Effector CD4-positive, alpha-beta T cell (primary cell): ENCODE measurements around the gene DNAH17.
A peak's percentile ranks its signal among the peaks of the same experiment; 100 is the strongest.

Experiments
- DNase-seq: peaks from one replicate; pipeline ENCODE4 v3.0.0-alpha.2; 2020

Gene DNAH17

DNA sequence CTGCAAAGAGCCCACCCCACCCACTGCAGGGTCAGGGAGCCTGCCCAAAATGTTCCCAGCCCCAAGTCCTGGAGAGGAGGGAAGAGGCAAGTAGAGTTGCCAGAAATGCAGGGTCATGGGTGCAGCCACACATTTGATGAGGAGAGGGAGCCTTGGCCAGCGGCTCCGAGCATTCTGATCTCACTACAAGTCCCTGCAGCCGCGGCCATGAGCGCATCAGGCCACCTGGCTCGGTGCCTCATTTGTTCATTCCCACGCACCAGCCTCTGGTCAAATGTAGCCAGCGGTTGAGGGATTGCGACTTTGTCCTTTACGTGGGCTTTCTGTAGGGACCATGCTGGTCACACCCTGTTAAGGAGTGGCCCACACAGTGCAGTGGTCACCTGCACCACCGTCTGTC is 150.1 kb downstream of the DNAH17 start:
- DNase-seq = no peak

DNA sequence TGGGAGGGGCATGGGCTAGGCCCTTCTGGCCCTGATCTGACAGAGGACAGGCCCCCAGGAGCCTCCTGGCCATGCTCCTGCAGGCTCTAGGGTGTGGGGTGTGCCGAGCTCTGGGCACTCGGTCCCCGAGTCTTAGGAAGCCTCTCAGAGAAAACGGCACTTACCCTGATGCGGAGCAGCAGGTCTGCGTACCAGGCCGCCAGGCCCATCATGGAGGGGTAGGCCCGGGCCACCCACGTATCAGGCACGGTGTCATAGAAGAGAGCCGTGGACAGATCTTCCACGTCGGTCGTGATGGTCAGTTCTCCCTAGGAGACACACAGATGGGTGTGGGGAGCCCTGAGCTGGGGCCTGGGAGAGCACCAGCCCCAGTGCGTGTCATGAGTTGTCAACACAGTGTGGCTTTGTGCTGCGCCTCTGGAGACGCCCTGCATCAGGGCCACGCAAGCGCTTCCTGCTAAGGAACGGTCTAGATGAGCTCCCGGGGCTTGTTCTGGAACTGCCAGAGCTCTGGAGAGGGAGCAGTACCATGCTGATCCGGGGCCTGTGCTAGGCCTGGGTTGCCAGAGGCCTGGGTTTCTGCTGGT is 150.8 kb downstream of the DNAH17 start:
- no peak for DNase-seq

DNA sequence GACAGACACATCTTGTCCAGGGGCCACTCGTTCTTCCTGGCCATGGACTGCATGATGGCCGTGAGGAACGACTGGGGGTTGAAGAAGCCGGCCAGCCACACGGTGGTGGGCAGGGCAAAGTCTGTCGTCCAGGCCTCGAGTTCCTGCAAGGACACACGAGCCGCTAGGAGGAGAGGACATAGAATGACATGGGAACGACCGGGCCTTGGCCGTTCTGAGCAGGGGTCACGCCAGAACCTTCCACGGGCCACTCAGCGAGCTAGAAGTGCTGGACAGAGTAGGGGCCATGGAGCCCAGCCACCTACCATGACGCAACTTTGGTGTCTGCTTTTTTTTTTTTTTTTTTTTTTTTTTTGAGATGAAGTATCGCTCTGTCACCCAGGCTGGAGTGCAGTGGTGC is 151.8 kb downstream of the DNAH17 start:
- no peak for DNase-seq

DNA sequence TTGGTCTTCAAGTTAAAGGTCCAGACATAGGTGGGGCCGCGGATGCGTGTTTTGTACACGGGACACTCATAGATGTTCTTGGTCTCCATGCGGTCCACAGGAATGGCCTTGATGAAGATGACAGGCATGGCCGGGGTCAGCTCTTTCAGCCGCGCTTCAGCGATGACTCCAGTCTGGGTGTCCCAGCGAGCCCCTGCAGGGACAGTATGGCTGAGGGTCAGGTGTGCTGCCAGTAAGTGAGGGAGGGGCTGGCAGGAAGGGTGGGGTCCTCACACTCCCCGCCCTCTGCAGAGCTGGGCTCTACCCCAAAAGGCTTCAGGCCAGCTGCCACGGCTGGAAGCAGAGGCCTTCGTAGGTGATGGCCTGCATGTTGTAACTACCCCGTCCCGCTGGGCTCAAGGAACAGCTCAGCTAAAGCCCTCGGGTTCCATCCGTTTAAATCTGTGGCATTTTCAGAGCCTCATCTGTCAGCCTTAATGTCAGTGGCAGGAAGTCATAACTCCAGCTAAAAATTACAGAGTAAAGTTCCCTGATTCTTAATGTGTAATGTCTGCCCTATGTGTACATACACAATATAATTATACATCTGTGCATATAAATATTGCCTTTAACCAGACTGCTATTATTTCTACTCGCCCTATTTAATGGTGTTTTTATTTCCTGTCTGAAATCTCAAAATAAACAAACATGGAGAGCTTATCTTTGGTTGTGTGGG is 153.1 kb downstream of the DNAH17 start:
- DNase-seq = no peak

DNA sequence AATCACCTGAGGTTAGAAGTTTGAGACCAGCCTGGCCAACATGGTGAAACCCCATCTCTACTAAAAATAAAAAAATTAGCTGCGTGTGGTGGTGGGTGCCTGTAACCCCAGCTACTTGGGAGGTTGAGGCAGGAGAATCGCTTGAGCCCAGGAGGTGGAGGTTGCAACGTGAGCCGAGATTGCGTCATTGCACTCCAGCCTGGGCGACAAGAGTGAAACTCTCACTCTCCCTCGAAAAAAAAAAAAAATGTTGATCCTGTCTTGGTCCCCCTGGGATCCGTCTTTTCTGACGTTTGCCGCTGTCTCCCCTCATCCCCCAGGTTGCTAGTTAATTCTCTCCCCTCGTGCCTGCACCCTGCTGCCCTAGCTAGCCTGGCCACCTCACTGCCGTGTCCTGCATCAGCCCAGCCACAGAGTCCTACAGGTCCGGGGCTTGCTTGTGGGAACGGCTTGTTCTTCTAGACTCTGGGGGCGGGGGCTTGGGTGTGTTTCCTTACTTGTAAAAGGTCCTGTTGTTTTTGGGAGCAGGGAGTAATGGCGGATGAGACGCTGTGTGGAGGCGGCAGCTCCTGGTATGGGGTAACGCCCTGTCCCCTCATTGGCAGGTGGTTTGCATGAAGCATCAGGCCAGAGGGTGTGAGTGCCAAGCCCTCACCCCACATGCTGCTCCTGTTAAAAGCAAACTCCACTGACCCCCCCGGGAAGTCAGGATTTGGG is 154.2 kb downstream of the DNAH17 start:
- DNase-seq = no peak

DNA sequence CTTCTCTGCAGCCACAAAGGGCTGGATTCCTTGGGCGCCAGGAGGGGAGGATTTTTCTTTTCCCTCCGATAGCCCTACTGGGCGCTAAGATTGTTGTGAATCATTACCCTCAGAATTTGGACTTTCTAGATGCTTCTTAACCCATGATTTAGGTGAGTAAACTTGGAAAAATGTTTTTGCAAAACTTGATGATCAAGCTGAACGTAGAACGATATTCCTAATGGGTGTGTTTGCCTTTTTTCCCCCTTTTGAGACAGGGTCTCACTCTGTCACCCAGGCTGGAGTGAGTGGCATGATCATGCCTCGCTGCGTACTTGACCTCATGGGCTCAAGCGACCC is 155.0 kb downstream of the DNAH17 start:
- DNase-seq = no peak

DNA sequence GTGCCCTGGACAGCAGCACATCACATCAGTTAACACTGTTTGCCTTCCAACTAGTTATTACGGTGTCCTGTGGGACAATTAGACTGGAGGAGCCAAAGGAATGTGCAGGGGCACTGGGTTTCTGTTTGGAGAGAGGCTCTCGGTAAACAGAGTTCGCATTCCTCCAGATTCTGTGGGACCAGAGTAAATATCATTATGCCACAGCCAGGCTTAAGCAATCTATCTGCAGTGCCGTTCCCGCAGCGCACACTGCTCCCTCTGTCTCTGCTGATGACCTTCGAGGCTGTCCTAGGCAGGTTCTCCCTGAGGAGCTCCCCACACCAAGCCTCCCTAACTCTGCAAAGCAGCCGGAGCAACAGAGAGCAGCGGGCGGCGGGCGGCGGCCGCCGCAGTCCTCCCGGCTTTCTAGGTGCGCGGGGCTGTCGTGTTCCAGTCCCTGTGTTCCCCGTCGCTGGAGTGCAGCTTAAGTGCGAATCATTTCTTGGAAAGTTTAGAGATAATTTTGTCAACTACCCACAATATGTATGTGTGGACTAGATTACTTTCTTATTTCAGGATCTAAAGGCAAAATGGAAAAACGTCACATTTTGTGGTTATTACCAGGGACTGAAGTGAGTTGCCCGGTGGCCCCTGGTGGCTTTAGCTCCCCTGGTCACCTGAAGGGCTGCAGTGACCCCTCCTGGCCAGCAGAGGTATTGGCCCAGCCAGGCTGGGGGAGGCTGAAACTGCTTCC is 155.5 kb downstream of the DNAH17 start:
- peak; percentile 69 for DNase-seq

DNA sequence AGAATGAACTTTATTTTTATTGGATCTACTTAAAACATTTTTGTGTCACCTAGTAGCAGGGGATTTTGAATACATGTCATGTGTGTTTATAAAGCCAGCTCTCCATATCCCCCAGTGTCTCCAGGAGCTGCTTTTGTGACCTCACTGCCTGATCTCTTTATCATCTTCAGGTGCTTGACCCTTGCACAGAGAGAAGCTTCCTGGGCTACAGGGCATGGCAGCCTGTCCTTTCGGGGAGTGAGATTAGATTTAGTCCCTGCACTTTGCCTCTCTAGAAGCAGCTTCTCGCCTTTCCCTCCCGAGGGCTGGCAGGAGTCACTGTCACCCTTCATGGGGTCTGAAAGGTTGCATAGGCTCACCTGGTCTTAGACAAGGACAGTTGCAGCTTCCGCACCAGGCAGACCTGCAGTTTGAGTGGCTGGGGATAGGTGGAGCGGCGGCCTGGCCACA is 156.1 kb downstream of the DNAH17 start:
- DNase-seq = no peak

DNA sequence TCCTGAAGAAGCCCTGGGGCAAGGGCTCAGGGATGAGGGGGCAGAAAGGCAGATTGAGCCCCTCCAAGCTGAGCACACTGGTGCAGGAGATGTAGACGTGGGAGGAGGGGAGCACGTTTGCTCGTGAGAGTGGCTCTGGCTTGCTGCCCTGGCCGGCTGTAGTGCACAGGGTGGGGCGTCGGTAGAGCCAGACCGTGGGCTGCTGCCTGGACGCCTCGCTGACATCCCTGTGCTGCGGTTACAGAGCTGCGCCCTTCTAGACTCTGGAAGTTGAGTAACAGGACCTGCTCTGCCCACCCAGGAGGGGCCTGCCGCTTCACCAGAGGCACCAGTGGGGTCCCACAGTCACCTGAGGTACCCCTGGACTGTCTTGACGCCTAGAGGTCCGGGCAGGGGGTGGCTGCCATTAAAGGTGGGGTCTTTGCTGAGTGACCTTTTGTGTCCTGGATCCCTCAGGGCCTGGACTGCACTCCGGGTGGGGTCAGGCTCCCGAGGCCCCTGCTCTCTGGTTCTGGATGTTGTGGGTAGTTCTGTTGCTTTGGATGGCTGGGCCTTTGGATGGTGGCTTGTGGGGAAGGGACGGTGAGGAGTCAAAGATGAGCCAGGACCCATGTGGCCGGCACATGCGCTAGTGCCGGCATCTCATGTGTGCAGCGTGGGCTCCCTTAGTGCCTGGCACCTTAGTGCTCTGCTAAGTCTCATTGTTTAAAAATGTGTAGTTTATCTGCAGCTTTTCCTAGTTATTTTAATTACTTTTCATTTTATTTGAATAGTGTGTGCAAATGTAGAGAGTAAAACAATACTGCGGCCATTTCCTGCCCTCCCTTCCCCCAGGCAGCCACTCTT is 157.0 kb downstream of the DNAH17 start:
- no peak for DNase-seq

DNA sequence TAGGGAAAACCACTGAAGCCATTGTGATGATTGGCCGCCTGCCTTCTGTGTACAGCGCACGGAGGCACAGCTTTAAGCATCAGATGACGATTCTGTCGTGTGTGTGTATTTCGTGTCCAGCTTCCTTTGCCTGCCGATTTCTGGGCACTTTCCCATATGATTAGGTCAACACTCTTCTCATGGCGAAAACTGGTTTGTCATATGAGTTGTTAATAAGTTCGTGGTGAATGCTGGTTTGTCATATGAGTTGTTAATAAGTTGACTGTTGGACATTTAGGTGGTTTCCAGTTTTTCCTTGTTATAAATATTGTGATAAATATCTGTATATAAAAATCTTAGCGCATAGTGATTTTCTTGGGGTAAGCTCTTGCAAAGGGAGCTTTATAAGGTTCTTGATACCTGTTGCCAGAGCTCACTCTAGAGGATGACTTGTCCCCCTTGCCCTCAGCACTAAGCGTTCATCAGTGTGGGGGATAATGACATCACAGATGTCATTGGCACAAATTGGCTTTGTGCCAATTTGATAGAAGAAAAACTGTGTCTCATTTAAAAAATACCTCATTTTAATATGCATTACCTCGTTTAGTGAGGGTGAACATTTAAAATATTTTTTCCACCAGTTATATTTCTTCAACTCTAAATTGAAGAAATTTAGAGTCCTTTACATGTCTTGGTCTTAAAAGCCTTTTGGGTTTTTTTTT is 158.7 kb downstream of the DNAH17 start:
- DNase-seq = no peak

DNA sequence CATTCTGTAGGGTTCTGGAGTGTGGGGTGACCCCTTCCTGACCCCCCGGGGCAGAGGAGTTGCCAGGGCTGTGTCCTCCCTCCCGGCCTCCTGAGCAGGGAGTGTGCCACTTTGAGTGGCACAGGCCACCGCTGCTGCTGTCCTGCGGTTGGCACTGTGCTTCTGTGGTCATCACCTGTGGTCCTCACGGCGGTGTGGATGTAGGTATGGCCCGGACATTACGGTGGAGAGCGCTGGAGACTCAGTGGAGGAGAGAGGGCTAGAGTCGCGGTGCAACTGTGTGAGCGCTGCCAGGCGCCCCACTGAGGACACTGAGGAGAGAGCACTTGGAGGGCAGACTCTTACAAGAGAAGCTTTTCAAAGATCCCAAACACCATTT is 159.7 kb downstream of the DNAH17 start:
- DNase-seq = no peak

DNA sequence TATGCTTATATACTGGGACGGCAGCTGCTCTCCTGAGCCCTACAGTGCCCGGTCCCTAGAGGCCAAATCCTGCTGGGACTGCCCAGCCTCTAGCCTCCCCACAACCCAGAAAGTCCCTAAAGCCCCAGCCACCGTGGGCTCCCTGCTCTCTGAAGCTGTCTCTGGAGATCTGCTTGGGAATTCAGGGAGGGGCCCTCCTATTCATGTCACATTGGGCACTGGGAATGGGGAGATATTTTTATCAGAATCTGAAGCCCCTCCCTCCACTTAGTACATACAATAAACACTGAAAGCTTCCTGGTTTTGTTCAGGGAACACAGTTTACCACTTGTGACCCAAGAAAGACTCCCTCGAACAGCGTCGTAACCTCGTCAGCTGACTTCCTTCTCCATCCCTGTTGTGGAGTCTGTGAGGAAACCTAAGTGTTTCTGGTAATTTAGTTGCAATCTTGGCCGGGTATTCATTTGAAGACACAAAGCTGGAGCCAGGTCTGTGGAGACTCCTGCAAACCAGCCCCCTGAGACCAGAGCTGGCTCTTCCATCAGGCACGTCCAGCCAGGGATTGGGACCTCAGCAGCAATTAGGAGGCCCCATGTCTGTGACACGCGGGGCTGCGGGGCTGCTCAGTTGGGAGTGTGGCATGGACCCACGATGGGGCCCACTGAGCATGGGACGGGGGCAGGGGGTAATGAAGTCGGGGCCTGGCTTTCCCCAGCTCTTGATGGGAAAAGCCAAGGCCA is 160.2 kb downstream of the DNAH17 start:
- no peak for DNase-seq

DNA sequence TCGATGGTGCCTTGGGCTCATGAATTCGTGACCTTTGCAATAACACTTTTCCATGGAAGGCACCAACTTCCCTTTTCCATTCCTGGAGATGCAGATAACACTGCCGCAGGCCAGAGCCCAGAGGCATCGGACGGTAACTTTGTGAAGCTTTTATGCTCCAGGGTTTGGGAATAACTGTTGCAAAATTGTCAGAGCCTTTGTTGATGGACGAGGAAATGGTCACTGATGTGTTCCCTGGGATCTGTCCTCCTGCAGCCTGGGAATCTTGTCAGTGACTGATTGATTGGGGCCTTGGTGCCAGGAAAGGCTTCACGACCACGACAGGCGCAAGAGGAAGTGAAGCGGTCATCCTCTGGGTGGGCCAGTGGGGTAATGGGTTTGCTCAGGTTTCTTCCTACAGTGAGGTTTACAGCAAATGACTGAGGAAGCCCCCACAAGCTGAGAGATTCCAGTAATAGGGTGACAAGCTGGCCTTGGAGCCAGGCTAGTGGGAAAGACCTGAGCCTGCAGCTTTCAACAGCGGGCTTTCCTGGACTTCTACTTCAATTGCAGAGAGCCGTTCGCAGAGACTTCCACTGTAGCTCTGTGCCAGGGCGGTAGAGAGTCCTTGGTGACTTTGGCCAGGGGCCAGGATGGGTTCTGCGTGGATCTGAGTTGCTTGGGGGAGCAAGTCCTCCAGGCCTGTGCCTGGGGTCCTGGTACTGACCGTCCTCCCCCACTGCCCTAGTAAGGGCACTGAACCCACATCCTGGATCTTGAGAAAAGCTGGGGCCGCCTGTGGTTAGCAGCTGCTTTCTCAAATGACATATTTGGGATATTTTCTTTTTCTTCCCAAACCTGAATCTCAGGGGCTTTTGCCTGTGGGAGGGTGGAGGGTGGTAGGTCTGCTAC is 161.1 kb downstream of the DNAH17 start:
- no peak for DNase-seq

DNA sequence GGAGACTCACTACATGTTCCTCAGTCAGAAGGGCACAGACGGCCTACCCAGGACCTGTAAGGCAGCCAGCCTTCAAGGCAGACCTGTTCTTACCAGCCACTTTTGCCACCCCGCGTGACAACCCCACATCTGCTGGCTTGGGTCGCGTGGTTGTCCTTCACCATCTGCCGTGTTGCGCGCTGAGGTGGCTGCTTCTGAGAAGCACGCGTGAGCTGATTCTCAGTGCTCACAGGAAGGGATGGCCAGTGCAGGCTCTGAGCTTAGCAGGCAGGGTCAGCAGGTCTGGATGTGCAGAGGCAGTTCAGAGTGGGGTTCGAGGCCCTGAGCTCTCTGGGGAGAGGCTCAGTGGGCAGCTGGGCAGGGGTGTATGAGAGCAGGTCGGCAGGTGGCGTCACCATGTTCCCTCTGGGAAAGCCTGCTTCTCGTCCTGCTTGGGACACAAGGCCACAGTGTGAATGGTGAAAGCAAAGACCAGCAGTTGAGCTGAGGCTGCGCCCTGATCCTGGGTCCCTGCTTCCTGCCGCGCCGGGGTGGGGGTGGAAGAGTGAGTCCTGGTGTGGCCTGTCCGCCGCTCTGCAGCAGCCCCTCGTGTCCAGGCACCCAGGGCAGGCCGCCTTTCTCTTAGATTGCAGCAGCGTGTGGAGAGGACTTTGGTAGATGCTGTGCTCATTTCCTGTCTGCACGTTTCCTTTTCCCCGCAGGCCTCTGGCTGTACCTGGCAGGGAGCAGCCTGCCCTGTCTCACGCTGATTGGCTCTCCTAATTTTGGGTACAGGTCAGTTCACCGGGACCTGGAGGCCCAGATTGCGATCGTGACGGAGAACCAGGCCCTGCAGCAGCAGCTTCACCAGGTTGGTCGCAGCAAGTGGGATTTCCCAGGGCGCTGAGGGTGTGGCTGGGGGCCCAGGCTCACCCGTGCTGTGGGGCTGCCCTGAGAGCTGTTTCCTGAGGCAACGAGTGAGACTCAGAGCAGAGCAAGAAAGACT is 162.7 kb downstream of the DNAH17 start:
- DNase-seq = peak; percentile 29

DNA sequence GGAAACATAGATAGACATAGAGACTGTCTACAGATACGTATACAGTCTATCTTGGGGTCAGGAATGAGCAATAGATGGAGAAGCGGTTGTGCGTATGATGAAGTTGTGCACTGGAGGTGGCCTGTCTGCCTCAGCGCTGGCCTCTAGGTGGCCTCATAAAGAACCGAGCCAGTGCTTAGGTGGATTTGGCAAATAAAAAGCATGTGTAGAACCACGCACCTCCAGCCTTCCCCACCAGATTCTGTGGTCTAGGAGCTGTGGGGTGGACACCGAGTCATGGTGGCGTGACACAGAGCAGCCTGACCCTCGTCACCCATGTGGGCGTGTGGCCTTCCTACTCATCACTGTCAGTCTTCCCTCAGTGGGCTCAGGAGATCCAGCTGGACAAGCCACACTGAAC is 164.8 kb downstream of the DNAH17 start:
- DNase-seq = no peak

DNA sequence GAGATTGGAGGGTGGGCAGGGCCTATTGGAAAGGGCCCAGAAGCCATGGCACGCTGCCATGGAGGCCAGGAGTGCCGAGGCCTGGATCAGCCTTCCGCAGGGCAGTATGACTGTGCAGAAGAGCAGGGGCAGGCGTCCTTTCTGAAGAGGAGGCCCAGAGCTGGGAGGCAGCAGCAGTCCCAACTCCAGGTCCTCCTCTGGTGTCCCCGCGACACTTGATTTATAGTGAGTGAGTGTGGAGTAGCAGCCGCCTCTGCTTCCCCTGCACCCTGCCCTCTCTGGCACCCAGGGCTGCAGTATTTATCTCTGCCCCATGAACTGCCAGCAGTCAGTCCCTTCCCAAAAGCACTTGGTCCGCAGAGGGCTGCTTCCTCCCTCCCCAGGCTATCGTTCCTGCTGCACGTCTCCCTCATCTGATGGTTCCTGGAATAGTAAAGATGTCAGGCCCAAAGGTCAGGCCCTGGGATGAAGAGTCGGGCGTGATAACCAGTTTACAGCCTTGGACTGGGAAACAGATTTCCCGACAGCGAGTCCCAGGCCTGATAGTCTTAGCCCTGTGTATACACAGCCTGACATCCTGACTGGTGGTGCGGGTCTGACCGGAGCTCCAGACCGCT is 165.8 kb downstream of the DNAH17 start:
- DNase-seq = no peak

DNA sequence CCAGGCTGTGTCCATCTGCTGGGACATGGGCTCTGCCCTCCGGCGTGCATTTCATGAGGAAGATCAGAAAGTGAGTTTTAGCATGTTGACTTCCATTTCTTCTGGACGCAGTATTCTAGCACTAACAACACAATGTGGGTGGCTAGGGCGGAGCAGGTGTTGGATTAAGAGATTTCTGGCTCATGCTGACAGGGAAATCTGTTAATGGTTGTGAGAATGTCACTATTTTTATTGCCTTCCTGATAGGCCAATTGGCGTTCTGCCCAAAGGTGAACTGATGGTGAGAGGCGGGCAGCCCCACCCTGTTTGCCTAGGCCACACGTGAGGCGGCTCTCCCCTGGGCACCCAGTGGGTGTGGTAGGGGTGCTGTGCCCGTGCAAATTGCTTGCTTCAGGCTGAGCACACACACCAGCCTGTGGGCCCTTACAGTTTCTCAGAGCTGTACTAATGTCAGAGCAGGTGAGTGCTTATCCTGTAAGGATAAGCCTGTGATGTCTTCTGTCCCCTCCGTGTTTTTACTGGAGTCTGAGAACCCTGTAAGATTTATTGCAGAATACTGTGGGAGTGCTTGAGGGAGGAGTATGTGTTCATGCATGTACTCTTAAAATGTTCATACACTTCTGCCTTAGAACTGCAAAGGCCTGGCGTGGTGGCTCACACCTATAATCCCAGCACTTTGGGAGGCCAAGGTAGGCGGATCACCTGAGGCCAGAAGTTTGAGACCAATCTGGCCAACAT is 167.8 kb downstream of the DNAH17 start:
- DNase-seq = no peak
